ENCODE results near the gene ATR. TPM values are rescaled to one million over a fixed set of nuclear protein-coding genes. Genes with fewer than 3 reads are reported as not detected.
A peak's percentile ranks its signal among the peaks of the same experiment; 100 is the strongest.

ATR gene
- total and polyA plus RNA-seq, 9 of the 15 experiments (the other 6 are each of a cell fraction or from before 2014, with no cell fraction given): 18.0 to 37.8 (median 23.2) TPM

GRCh38 chr3:142530296-142530695 is 48.2 kb downstream of the ATR start (continued):
- TF ChIP-seq MNT (conservative IDR thresholded peaks at IDR 0.05) (no peak), PURB (CRISPR knock-in tag; IDR thresholded peaks at IDR 0.05; ENCODE audit: low read depth) (no peak)

GRCh38 chr3:142523921-142524566 is 54.5 kb downstream of the ATR start:
- 41% methylated on average over 4 of the region's 4 CpGs for WGBS (ENCODE audit: insufficient coverage, low coverage, missing lambda C conversion rate)
- CTCF ChIA-PET (ENCODE audit: low intra/inter-chr PET ratio): no interaction called here

More at GRCh38 chr3:142523921-142524566, 54.5 kb downstream of the ATR start:
- no peaks in the 10 kb centered on the region for H3K79me2 ChIP-seq (ENCODE audit: control insufficient read depth, insufficient read depth, low read length)
- DNase-seq (ENCODE audit: extremely low read depth in 1 of 4, low spot score in 3 of 4) (peak in 1 of 4 experiments; percentile 30), FAIRE-seq (no peak), ATAC-seq (no peak)
- intact Hi-C loops (cut with micrococcal nuclease) (no loop called here), in situ Hi-C loops (cut with MboI) (no loop called here)
- peaks cover 51% of the 10 kb centered on the region; the same call in 2 of the 3 replicates for H3K36me3 ChIP-seq (ENCODE audit: control insufficient read depth, insufficient read depth, low read length)
- H3K4me3 ChIP-seq: no peak overlapping the region
- POLR2A ChIA-PET: interaction anchor here (0.6 kb wide), 1 partner anchor 19 kb away, joined by 3 read pairs; no protein-coding TSS in a partner anchor
- H3K9me1 ChIP-seq (ENCODE audit: control insufficient read depth, insufficient read depth, low read length): no peaks in the 10 kb centered on the region
- H3K4me2 ChIP-seq (ENCODE audit: insufficient read depth, low read length): no peak overlapping the region
- BruUV-seq (replicated peaks): no TSS peak
- H3K9ac ChIP-seq (ENCODE audit: insufficient read depth in 1 of 2, low read depth in 2 of 2, low read length in 2 of 2): no peak overlapping the region
- H4K20me1 ChIP-seq (replicated peaks; ENCODE audit: control insufficient read depth, insufficient read depth, low read length): no peaks in the 10 kb centered on the region
- no peaks in the 10 kb centered on the region for H3K27me3 ChIP-seq (ENCODE audit: control insufficient read depth in 2 of 2, insufficient read depth in 2 of 2, low read length in 2 of 2)
- no peak overlapping the region for H2AFZ ChIP-seq (ENCODE audit: low read depth, low read length)
- H3K27ac ChIP-seq (ENCODE audit: extremely low read depth, low read depth, low read length): no peak overlapping the region
- H3K9me3 ChIP-seq (replicated peaks; ENCODE audit: control insufficient read depth, insufficient read depth, low read depth, low read length): no peaks in the 10 kb centered on the region
- TF ChIP-seq NFIC (IDR thresholded peaks at IDR 0.05) (peak; percentile 53; the same call in 1 of the 2 replicates), C11orf30 (IDR thresholded peaks at IDR 0.05; ENCODE audit: low read depth) (peak; percentile 56), ZNF316 (IDR thresholded peaks at IDR 0.05) (peak; percentile 67), ZHX1 (conservative IDR thresholded peaks at IDR 0.05; ENCODE audit: low read length) (no peak), ZFPM2 (CRISPR knock-in tag; IDR thresholded peaks at IDR 0.05) (no peak)
- TF ChIP-seq, protein P1, sequence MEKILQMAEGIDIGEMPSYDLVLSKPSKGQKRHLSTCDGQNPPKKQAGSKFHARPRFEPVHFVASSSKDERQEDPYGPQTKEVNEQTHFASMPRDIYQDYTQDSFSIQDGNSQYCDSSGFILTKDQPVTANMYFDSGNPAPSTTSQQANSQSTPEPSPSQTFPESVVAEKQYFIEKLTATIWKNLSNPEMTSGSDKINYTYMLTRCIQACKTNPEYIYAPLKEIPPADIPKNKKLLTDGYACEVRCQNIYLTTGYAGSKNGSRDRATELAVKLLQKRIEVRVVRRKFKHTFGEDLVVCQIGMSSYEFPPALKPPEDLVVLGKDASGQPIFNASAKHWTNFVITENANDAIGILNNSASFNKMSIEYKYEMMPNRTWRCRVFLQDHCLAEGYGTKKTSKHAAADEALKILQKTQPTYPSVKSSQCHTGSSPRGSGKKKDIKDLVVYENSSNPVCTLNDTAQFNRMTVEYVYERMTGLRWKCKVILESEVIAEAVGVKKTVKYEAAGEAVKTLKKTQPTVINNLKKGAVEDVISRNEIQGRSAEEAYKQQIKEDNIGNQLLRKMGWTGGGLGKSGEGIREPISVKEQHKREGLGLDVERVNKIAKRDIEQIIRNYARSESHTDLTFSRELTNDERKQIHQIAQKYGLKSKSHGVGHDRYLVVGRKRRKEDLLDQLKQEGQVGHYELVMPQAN (IDR thresholded peaks at IDR 0.05; ENCODE audit: borderline replicate concordance): no peak
- TF ChIP-seq, protein P2, sequence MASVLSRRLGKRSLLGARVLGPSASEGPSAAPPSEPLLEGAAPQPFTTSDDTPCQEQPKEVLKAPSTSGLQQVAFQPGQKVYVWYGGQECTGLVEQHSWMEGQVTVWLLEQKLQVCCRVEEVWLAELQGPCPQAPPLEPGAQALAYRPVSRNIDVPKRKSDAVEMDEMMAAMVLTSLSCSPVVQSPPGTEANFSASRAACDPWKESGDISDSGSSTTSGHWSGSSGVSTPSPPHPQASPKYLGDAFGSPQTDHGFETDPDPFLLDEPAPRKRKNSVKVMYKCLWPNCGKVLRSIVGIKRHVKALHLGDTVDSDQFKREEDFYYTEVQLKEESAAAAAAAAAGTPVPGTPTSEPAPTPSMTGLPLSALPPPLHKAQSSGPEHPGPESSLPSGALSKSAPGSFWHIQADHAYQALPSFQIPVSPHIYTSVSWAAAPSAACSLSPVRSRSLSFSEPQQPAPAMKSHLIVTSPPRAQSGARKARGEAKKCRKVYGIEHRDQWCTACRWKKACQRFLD (CRISPR knock-in tag; IDR thresholded peaks at IDR 0.05): no peak
- peaks cover 3 to 4% of the 10 kb centered on the region in 2 experiments; a peak in 3 of 5 replicates for H3K4me1 ChIP-seq (replicated peaks in 1 of 2; ENCODE audit: control insufficient read depth in 2 of 2, insufficient read depth in 2 of 2, low read length in 2 of 2)
